22Rv1 (cell line): Measurements from ENCODE around the gene RHOH.
A peak's percentile ranks its signal among the peaks of the same experiment; 100 is the strongest.

Experiments used
- H3K27ac ChIP-seq: fragments of 450-650 bp; 2 replicates; pipeline ENCODE4 v1.5.1; 2017
- ZFX ChIP-seq: fragments of 450-650 bp; IDR thresholded peaks from 2 replicates; pipeline ENCODE4 v1.6.1; 2017; ENCODE audit warnings: antibody characterized with exemption, borderline replicate concordance
- TF ChIP-seq, protein P1 (sequence below): fragments of 450-650 bp; IDR thresholded peaks from 2 replicates; pipeline ENCODE4 v1.5.1; 2017; ENCODE audit warnings: mild to moderate bottlenecking

The RHOH gene

DNA sequence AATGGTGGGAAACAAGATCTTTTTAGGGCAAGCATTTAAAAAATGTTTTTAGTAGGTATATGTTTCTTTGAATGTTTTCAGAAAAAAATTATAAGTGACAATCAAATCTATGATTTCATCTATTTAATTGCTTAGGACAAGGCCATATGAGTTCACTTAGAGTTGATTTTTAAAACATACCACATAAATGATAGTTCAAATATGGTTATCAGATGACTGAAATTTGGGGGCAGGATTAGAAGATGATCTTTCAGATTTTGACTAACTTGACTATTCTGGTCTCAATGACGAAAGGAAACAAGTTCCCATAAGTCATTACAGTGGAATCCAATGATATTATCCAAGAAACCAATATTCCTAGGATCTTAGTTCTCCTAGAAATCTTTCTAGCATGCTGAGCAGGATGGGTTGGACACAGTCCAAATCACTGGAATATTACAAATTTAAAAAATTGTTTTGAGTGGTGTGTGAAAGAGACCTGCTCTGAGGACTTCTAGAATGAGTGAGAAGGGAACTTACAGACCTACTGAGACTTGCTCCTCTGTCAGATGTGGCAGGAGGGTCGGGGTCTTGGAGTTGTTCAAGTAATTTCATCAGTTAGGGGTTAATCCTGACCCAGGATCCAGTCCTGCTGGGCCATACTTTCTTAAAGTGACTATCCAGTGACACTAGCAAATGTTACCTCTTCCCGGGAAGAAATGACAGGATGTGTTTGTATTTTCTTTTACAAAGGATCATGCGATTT, 20.0 kb downstream of the RHOH start:
- H3K27ac ChIP-seq = no peak overlapping the region
- TF ChIP-seq, protein P1, sequence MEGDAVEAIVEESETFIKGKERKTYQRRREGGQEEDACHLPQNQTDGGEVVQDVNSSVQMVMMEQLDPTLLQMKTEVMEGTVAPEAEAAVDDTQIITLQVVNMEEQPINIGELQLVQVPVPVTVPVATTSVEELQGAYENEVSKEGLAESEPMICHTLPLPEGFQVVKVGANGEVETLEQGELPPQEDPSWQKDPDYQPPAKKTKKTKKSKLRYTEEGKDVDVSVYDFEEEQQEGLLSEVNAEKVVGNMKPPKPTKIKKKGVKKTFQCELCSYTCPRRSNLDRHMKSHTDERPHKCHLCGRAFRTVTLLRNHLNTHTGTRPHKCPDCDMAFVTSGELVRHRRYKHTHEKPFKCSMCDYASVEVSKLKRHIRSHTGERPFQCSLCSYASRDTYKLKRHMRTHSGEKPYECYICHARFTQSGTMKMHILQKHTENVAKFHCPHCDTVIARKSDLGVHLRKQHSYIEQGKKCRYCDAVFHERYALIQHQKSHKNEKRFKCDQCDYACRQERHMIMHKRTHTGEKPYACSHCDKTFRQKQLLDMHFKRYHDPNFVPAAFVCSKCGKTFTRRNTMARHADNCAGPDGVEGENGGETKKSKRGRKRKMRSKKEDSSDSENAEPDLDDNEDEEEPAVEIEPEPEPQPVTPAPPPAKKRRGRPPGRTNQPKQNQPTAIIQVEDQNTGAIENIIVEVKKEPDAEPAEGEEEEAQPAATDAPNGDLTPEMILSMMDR = no peak
- no peak for TF ChIP-seq ZFX

DNA sequence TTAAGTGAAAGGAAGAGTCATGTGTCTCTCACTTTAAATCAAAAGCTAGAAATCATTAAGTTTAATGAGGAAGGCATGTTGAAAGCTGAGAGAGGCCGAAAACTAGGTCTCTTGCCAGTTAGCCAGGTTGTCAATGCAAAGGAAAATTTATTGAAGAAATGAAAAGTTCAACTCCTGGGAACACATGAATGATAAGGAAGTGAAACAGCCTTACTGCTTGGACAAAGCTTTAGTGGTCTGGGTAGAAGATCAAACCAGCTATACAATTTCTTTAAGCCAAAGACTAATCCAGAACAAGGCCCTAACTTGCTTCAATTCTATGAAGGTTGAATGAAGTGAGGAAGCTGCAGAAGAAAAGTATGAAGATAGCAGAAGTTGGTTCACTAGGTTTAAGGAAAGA, 24.9 kb downstream of the RHOH start:
- TF ChIP-seq, protein P1 = no peak
- no peak for TF ChIP-seq ZFX
- H3K27ac ChIP-seq = no peak overlapping the region

- TF ChIP-seq, protein P1 = no peak
- TF ChIP-seq ZFX = no peak
- H3K27ac ChIP-seq = no peak overlapping the region
Observed at GRCh38 chr4:40223343-40223742, 26.5 kb downstream of the RHOH start.

- TF ChIP-seq, protein P1 = no peak
- TF ChIP-seq ZFX = no peak
Observed at GRCh38 chr4:40224432-40224831, 27.6 kb downstream of the RHOH start.

DNA sequence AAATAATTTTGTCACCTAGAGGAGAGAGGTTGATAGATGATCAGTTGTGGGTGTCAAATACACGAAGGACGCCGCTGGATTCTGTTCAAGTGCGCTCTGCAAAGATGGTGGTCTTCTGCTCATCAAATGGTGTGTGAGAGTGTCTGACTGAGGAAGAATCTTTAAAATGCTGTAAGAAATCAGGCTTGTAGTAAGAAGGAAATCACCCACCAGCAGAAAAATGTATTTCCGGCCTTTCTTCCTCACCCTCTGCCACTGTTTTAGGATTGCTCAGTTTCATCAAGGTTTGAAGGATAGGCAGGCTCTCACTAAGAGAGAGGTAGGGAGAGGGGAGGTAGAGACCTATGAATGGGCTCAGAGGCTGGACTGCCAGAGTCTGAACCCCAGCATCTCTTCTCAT, 28.7 kb downstream of the RHOH start:
- TF ChIP-seq ZFX = no peak
- TF ChIP-seq, protein P1 = no peak
- no peak overlapping the region for H3K27ac ChIP-seq

More at GRCh38 chr4:40224432-40224831, 27.6 kb downstream of the RHOH start:
- H3K27ac ChIP-seq = no peak overlapping the region

- H3K27ac ChIP-seq = no peak overlapping the region
- TF ChIP-seq, protein P1 = no peak
- no peak for TF ChIP-seq ZFX
Observed at GRCh38 chr4:40227284-40227683, 30.5 kb downstream of the RHOH start.

GRCh38 chr4:40228497-40229365, 31.9 kb downstream of the RHOH start:
- H3K27ac ChIP-seq = no peak overlapping the region
- TF ChIP-seq ZFX = no peak
- TF ChIP-seq, protein P1 = peak; percentile 55
